ENCODE measurements around the gene LEF1.

The LEF1 gene

GRCh38 chr4:108024878-108025165 is 143.9 kb downstream of the LEF1 start:
- TF ChIP-seq FOXM1 (IDR thresholded peaks at IDR 0.05; ENCODE audit: borderline replicate concordance, low read depth) (no peak), YY1 (IDR thresholded peaks at IDR 0.05; ENCODE audit: low read depth) (no peak), EP300 (IDR thresholded peaks at IDR 0.05; ENCODE audit: borderline replicate concordance) (no peak), EGR1 (IDR thresholded peaks at IDR 0.05) (no peak), CREB1 (IDR thresholded peaks at IDR 0.05; ENCODE audit: low read depth) (no peak), ZBTB7A (IDR thresholded peaks at IDR 0.05; ENCODE audit: low read depth) (no peak), NFIC (IDR thresholded peaks at IDR 0.05) (no peak), RAD21 (IDR thresholded peaks at IDR 0.05; ENCODE audit: low read depth) (no peak), TAF1 (IDR thresholded peaks at IDR 0.05; ENCODE audit: low read depth) (no peak), TEAD4 (IDR thresholded peaks at IDR 0.05) (no peak), USF1 (IDR thresholded peaks at IDR 0.05) (no peak), CEBPB (IDR thresholded peaks at IDR 0.05) (no peak), TCF12 (IDR thresholded peaks at IDR 0.05; ENCODE audit: low read depth) (no peak), MAX (IDR thresholded peaks at IDR 0.05) (no peak)

- TF ChIP-seq TAF1 (IDR thresholded peaks at IDR 0.05; ENCODE audit: low read depth) = no peak
- no peak for TF ChIP-seq MAX (IDR thresholded peaks at IDR 0.05)
- TF ChIP-seq CEBPB (IDR thresholded peaks at IDR 0.05) = no peak
- TF ChIP-seq CREB1 (IDR thresholded peaks at IDR 0.05; ENCODE audit: low read depth) = no peak
- TF ChIP-seq USF1 (IDR thresholded peaks at IDR 0.05) = no peak
- TF ChIP-seq RAD21 (IDR thresholded peaks at IDR 0.05; ENCODE audit: low read depth) = no peak
- TF ChIP-seq YY1 (IDR thresholded peaks at IDR 0.05; ENCODE audit: low read depth) = no peak
- TF ChIP-seq TEAD4 (IDR thresholded peaks at IDR 0.05) = no peak
- TF ChIP-seq ZBTB7A (IDR thresholded peaks at IDR 0.05; ENCODE audit: low read depth) = no peak
- TF ChIP-seq EP300 (IDR thresholded peaks at IDR 0.05; ENCODE audit: borderline replicate concordance) = no peak
- no peak for TF ChIP-seq TCF12 (IDR thresholded peaks at IDR 0.05; ENCODE audit: low read depth)
These were observed 144.5 kb downstream of the LEF1 start for GRCh38 chr4:108024085-108024877.

- TF ChIP-seq ZBTB7A (IDR thresholded peaks at IDR 0.05; ENCODE audit: low read depth) (no peak), MAX (IDR thresholded peaks at IDR 0.05) (no peak), NFIC (IDR thresholded peaks at IDR 0.05) (no peak), EGR1 (IDR thresholded peaks at IDR 0.05) (no peak), CREB1 (IDR thresholded peaks at IDR 0.05; ENCODE audit: low read depth) (no peak), CEBPB (IDR thresholded peaks at IDR 0.05) (no peak), EP300 (IDR thresholded peaks at IDR 0.05; ENCODE audit: borderline replicate concordance) (no peak), TEAD4 (IDR thresholded peaks at IDR 0.05) (no peak), RAD21 (IDR thresholded peaks at IDR 0.05; ENCODE audit: low read depth) (no peak), YY1 (IDR thresholded peaks at IDR 0.05; ENCODE audit: low read depth) (no peak), FOXM1 (IDR thresholded peaks at IDR 0.05; ENCODE audit: borderline replicate concordance, low read depth) (no peak), TCF12 (IDR thresholded peaks at IDR 0.05; ENCODE audit: low read depth) (no peak), REST (IDR thresholded peaks at IDR 0.05; ENCODE audit: low read depth) (no peak), TAF1 (IDR thresholded peaks at IDR 0.05; ENCODE audit: low read depth) (no peak), USF1 (IDR thresholded peaks at IDR 0.05) (no peak)
These were observed 149.9 kb downstream of the LEF1 start for GRCh38 chr4:108018884-108019187.

GRCh38 chr4:108018040-108018883 is 150.5 kb downstream of the LEF1 start:
- TF ChIP-seq RAD21 (IDR thresholded peaks at IDR 0.05; ENCODE audit: low read depth) (peak; percentile 79), CREB1 (IDR thresholded peaks at IDR 0.05; ENCODE audit: low read depth) (no peak)

GRCh38 chr4:108013955-108014354 is 154.8 kb downstream of the LEF1 start:
- no peak for TF ChIP-seq TCF12 (IDR thresholded peaks at IDR 0.05; ENCODE audit: low read depth)
- no peak for TF ChIP-seq CREB1 (IDR thresholded peaks at IDR 0.05; ENCODE audit: low read depth)
- TF ChIP-seq RAD21 (IDR thresholded peaks at IDR 0.05; ENCODE audit: low read depth) = no peak
- TF ChIP-seq FOXM1 (IDR thresholded peaks at IDR 0.05; ENCODE audit: borderline replicate concordance, low read depth) = no peak
- no peak for TF ChIP-seq TAF1 (IDR thresholded peaks at IDR 0.05; ENCODE audit: low read depth)
- no peak for TF ChIP-seq TEAD4 (IDR thresholded peaks at IDR 0.05)
- no peak for TF ChIP-seq REST (IDR thresholded peaks at IDR 0.05; ENCODE audit: low read depth)
- no peak for TF ChIP-seq MAX (IDR thresholded peaks at IDR 0.05)
- TF ChIP-seq USF1 (IDR thresholded peaks at IDR 0.05) = no peak
- TF ChIP-seq YY1 (IDR thresholded peaks at IDR 0.05; ENCODE audit: low read depth) = no peak
- no peak for TF ChIP-seq ZBTB7A (IDR thresholded peaks at IDR 0.05; ENCODE audit: low read depth)
- TF ChIP-seq NFIC (IDR thresholded peaks at IDR 0.05) = no peak
- TF ChIP-seq EP300 (IDR thresholded peaks at IDR 0.05; ENCODE audit: borderline replicate concordance) = no peak
- TF ChIP-seq EGR1 (IDR thresholded peaks at IDR 0.05) = no peak
- TF ChIP-seq CEBPB (IDR thresholded peaks at IDR 0.05) = no peak
